Vagina (tissue), 2 donors: Measurements from ENCODE around the gene EVA1A. TPM values are rescaled to one million over a fixed set of nuclear protein-coding genes. Genes with fewer than 3 reads are reported as not detected.

ENCODE experiments used
- DNase-seq, 2 donors: peaks; one replicate each; pipeline ENCODE4 v3.0.0-alpha.2; 2017; ENCODE audit errors: extremely low spot score in 2 of 2
- H3K27ac ChIP-seq: fragments of 200-600 bp; sonication (generic); one replicate; pipeline ENCODE4 v1.5.1; 2019
- H3K27me3 ChIP-seq: fragments of 200-600 bp; sonication (generic); one replicate; pipeline ENCODE4 v1.5.1; 2019
- H3K36me3 ChIP-seq, 2 donors: fragments of 200-600 bp; sonication (generic); one replicate each; pipeline ENCODE4 v1.5.1; 2017 to 2019
- H3K4me1 ChIP-seq: fragments of 200-600 bp; sonication (generic); one replicate; pipeline ENCODE4 v1.5.1; 2019
- H3K4me3 ChIP-seq, 2 donors: fragments of 200-600 bp; sonication (generic); 1 replicate in 1 of 2; 2 replicates in 1 of 2; pipeline ENCODE4 v1.5.1; 2016 to 2019
- H3K9me3 ChIP-seq: fragments of 200-600 bp; sonication (generic); one replicate; pipeline ENCODE4 v1.5.1; 2019
- CTCF ChIP-seq, 3 experiments: fragments of 450-650 bp in 2 of 3; fragments of 200-600 bp in 1 of 3; sonication (generic) in 1 of 3; IDR thresholded peaks; one replicate each; pipeline ENCODE4 v1.5.1; 2017 to 2019; ENCODE audit warnings: antibody characterized with exemption in 3 of 3, mild to moderate bottlenecking in 2 of 3, moderate library complexity in 2 of 3
- POLR2A ChIP-seq, 2 donors: fragments of 450-650 bp; IDR thresholded peaks; one replicate each; pipeline ENCODE4 v1.6.1; 2017; ENCODE audit warnings: antibody characterized with exemption in 2 of 2, mild to moderate bottlenecking in 2 of 2, moderate library complexity in 2 of 2
- POLR2AphosphoS5 ChIP-seq, 2 donors: sonication (generic); formaldehyde crosslinking; IDR thresholded peaks; one replicate each; pipeline ENCODE4 v1.9.0; 2017; ENCODE audit warnings: antibody characterized with exemption in 2 of 2, mild to moderate bottlenecking in 2 of 2, low read depth in 1 of 2; ENCODE audit not compliant: insufficient read depth in 1 of 2
- intact Hi-C: fragments of 100-400 bp; cut with DNase I; formaldehyde crosslinking; loops from one replicate; pipeline ENCODE4 v1.15.1; 2023
- total RNA-seq: library from RNA; depleted of rRNA; stranded (reverse); fragments of >200 nt; gene quantifications from one replicate; pipeline ENCODE4 v1.2.3, GENCODE V29; 2016

The EVA1A gene
- total RNA-seq, 1 donor from 2014 or later: not detected

GRCh38 chr2:75573145-75573878 lies 12.6 kb upstream of the EVA1A start:
- no peak for DNase-seq
- Histone ChIP-seq H3K27me3 (no peaks in the 10 kb centered on the region), H3K36me3 (no peaks in the 10 kb centered on the region), H3K4me3 (no peak overlapping the region), H3K9me3 (no peaks in the 10 kb centered on the region), H3K27ac (no peak overlapping the region), H3K4me1 (peaks cover 17% of the 10 kb centered on the region)
- intact Hi-C loops: no loop called here
- TF ChIP-seq POLR2AphosphoS5 (IDR thresholded peaks at IDR 0.05; ENCODE audit: insufficient read depth in 1 of 2, low read depth in 1 of 2) (no peak), POLR2A (IDR thresholded peaks at IDR 0.05) (no peak), CTCF (IDR thresholded peaks at IDR 0.05) (no peak)

DNA sequence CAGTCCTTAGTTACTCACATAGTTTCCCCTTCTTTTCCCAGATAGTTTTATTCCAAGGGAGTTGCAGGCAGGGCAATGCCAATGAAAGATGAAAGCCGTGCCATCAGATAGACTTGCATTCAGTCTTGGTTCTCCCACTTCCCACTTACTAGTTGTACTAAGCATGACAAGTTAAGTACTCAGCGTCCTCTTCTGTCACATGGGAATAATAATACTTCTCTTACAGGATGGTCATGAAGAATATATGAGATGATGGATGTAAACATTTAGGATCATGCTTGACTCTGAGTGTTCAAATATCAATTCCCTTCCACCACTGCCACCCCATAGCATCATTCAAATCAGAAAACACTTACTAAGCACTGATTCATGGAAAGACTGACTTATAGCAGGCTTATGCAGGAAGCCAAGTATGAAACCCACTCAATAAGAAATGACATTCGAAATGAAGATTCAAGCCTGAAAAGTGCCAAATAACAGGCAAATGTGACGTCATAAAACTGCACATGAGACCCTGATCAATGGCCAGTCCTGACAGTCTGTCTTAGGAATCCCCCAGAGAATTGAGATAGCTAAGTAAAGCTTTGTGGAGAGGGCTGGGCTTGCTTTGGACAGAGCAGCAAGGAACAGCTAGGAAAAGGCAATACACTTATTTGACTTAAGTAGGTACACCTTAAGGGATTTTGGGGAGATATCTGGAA lies 11.1 kb upstream of the EVA1A start:
- no peaks in the 10 kb centered on the region for H3K27me3 ChIP-seq
- H3K9me3 ChIP-seq: no peaks in the 10 kb centered on the region
- no peak overlapping the region for H3K4me3 ChIP-seq
- intact Hi-C loops: no loop called here
- H3K27ac ChIP-seq: peak overlapping the region; percentile 54
- H3K4me1 ChIP-seq: peaks cover 17% of the 10 kb centered on the region
- TF ChIP-seq POLR2A (IDR thresholded peaks at IDR 0.05): no peak
- no peak for TF ChIP-seq CTCF (IDR thresholded peaks at IDR 0.05)
- no peak for TF ChIP-seq POLR2AphosphoS5 (IDR thresholded peaks at IDR 0.05; ENCODE audit: insufficient read depth in 1 of 2, low read depth in 1 of 2)
- no peak for DNase-seq
- no peaks in the 10 kb centered on the region for H3K36me3 ChIP-seq

GRCh38 chr2:75570948-75571729 lies 10.4 kb upstream of the EVA1A start:
- DNase-seq: no peak
- Histone ChIP-seq H3K27me3 (no peaks in the 10 kb centered on the region), H3K4me3 (no peak overlapping the region), H3K9me3 (no peaks in the 10 kb centered on the region), H3K4me1 (peaks cover 17% of the 10 kb centered on the region), H3K36me3 (no peaks in the 10 kb centered on the region), H3K27ac (peak overlapping the region; percentile 54)
- no peak for TF ChIP-seq POLR2AphosphoS5 (IDR thresholded peaks at IDR 0.05; ENCODE audit: insufficient read depth in 1 of 2, low read depth in 1 of 2)
- intact Hi-C loops: no loop called here

- TF ChIP-seq POLR2AphosphoS5 (IDR thresholded peaks at IDR 0.05; ENCODE audit: insufficient read depth in 1 of 2, low read depth in 1 of 2) (no peak), POLR2A (IDR thresholded peaks at IDR 0.05) (no peak), CTCF (IDR thresholded peaks at IDR 0.05) (no peak)
- H3K27ac ChIP-seq: peak overlapping the region; percentile 54
- no peaks in the 10 kb centered on the region for H3K36me3 ChIP-seq
- H3K4me3 ChIP-seq: no peak overlapping the region
- H3K9me3 ChIP-seq: no peaks in the 10 kb centered on the region
- no peaks in the 10 kb centered on the region for H3K27me3 ChIP-seq
- no peak for DNase-seq
- H3K4me1 ChIP-seq: peaks cover 17% of the 10 kb centered on the region
- intact Hi-C loops: no loop called here
Observed at GRCh38 chr2:75570024-75570947, 9.5 kb upstream of the EVA1A start.

DNA sequence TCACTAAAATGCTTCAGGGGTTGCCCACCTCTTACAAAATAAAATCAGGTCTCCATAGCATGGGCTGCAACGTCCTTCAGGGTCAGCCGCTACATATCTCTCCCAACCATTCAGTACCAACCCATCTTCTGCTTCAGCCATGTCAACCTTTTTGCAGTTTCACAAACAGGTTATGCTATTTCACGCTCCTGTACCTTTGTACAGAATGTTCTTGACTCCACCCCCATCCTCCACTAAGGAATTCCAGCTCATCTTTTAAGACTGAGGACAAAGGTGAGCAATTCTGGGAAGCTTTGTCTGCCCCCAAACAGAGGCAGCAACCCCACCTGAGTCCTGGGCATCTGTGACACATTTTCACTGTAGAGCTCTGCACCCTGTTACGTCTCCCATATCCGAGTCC lies 8.8 kb upstream of the EVA1A start:
- DNase-seq: no peak
- Histone ChIP-seq H3K27me3 (no peaks in the 10 kb centered on the region), H3K4me3 (no peak overlapping the region), H3K36me3 (no peaks in the 10 kb centered on the region), H3K9me3 (no peaks in the 10 kb centered on the region), H3K27ac (no peak overlapping the region), H3K4me1 (peaks cover 17% of the 10 kb centered on the region)
- no peak for TF ChIP-seq POLR2A (IDR thresholded peaks at IDR 0.05)
- no peak for TF ChIP-seq CTCF (IDR thresholded peaks at IDR 0.05)
- intact Hi-C loops: no loop called here
